Esophagus muscularis mucosa (tissue), 3 donors: Measurements from ENCODE around the gene ADGRA3.

ENCODE experiments used
- CTCF ChIP-seq, 3 experiments: fragments of 200-600 bp in 2 of 3; fragments of 450-650 bp in 1 of 3; sonication (generic) in 2 of 3; IDR thresholded peaks; one replicate each; pipeline ENCODE4 v1.5.1; 2017 to 2019; ENCODE audit warnings: antibody characterized with exemption in 3 of 3, mild to moderate bottlenecking in 2 of 3, moderate library complexity in 1 of 3
- POLR2A ChIP-seq: fragments of 450-650 bp; IDR thresholded peaks from one replicate; pipeline ENCODE4 v1.6.1; 2017; ENCODE audit warnings: antibody characterized with exemption, moderate library complexity, mild to moderate bottlenecking, low read depth
- POLR2AphosphoS5 ChIP-seq, 2 donors: sonication (generic); formaldehyde crosslinking; IDR thresholded peaks; one replicate each; pipeline ENCODE4 v1.6.1; 2017; ENCODE audit warnings: antibody characterized with exemption in 2 of 2

GRCh38 chr4:22490718-22491315 lies 25.0 kb downstream of the ADGRA3 start:
- TF ChIP-seq CTCF (IDR thresholded peaks at IDR 0.05) (no peak), POLR2AphosphoS5 (IDR thresholded peaks at IDR 0.05) (no peak), POLR2A (no peak)
